HFF-Myc (cell line): ENCODE results near the gene SELENOO.

ENCODE experiments used
- DNase-seq: peaks from one replicate; pipeline ENCODE4 v3.0.0-alpha.2; 2011; ENCODE audit warnings: low read depth; ENCODE audit errors: extremely low read depth
- H3K4me3 ChIP-seq: replicated peaks from 2 replicates; pipeline ENCODE4 v1.5.1; 2011; ENCODE audit warnings: low read depth, mild to moderate bottlenecking, control low read depth, low read length
- TF ChIP-seq, protein P1 (sequence below): IDR thresholded peaks from 2 replicates; pipeline ENCODE4 v1.5.1; 2012; ENCODE audit warnings: mild to moderate bottlenecking, low read depth, low read length, control low read depth; ENCODE audit errors: missing control alignments

The SELENOO gene

DNA sequence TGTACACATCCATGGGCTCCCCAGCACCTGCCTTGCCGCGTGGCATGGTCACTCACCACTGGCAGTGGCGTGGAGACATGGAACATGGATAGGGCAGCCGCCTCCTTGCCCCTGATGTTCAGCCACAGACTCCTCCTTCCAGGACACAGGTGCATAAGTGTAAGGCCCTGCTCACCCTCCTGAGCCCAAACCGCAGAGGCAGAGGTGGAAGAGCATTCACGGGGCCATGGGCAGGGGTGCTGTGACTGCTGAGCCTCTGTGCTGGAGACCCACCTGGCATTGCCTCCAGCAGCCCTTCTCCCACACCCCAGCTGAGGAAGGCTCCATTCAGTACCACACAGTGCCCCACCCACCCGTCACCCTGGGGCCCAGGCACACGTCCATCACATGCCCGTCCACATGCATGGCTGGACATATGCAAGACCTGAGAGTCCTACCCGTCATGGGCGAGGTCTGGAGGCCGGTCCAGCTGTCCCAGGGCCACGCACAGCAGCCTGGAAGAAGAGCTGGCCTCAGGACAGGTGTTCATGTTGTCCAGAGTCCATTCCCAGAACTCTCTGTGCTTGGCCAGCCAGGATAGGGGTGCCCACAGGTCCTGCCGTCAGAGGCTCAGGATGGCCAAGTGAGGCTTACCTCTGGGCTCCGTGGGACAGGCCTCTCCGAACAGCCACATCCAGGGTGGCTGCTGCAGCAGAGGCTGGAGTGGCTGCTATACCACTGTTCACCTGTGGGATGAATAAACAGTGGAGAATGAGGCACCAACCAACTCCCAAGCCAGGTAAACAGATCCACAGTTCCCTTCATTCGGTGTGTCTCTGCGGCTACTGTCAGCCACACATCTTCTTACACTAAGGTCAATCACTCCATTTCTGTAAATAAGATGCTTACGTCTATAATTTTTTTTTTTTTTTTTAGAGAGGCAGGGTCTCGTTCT is 45.7 kb downstream of the SELENOO start:
- TF ChIP-seq, protein P1, sequence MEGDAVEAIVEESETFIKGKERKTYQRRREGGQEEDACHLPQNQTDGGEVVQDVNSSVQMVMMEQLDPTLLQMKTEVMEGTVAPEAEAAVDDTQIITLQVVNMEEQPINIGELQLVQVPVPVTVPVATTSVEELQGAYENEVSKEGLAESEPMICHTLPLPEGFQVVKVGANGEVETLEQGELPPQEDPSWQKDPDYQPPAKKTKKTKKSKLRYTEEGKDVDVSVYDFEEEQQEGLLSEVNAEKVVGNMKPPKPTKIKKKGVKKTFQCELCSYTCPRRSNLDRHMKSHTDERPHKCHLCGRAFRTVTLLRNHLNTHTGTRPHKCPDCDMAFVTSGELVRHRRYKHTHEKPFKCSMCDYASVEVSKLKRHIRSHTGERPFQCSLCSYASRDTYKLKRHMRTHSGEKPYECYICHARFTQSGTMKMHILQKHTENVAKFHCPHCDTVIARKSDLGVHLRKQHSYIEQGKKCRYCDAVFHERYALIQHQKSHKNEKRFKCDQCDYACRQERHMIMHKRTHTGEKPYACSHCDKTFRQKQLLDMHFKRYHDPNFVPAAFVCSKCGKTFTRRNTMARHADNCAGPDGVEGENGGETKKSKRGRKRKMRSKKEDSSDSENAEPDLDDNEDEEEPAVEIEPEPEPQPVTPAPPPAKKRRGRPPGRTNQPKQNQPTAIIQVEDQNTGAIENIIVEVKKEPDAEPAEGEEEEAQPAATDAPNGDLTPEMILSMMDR = no peak
- no peak for DNase-seq
- H3K4me3 ChIP-seq = peak overlapping the region; percentile 95

DNA sequence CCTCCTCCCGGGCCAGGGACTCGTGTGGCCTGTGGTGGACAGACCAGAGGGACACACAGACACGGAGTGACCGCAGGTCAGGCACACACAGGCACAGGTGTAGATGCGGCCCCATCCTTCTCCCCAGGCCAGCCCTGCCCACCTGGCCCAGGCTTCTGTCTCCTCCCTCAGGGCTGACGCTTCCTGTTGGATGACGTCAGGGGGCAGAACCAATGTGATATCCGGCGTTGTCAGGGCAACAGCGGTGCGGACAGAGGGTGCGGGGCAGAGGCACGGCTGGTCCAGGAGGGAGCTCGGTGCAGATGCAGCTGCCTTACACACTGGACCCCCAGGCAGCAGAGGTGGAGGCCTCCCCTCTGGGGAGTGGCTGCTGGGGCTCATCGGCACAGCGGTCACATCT is 46.9 kb downstream of the SELENOO start:
- TF ChIP-seq, protein P1 = no peak
- H3K4me3 ChIP-seq = no peak overlapping the region
- no peak for DNase-seq

DNA sequence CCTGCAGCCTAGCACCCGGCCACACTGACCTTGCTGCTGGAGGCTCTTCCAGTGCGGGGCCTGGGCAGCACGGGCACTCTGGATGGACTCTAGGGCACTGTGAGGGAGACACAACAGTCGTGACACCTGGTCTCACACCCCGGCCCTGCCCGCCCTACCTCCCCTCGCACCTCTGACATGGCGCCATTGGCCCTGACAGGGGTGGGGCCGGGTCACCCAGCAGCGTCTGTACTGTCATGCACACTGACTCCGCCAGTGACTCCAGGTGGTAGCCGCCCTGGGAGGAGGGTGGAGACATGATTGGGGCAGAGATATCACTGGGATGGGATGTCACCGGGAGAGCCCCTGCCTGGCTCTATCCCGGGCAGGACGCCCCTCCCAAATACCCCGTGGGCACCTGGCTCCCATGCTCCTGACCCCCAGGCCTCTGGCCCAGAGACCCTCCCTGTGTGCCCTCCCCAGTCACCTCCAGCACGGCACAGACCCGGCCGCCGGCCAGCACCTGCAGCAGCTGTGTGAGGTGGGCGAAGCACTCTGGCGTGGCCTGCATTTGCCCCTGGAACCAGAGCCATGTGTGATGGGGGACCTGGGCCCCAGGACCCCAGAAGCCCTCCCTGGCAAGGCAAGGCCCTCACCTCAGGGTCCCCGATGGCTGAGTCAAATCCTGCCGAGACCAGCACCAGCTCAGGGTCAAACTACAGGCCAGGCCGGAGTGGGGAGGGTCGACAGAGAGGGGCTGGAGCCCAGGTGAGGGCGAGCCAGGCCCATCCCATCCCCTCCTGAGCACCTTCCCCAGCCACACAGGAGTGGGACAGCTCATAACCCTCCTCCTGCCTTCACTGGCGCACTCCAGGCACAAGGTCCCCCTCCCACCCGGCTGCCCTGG is 47.6 kb downstream of the SELENOO start:
- DNase-seq = no peak
- H3K4me3 ChIP-seq = no peak overlapping the region
- TF ChIP-seq, protein P1 = no peak

DNA sequence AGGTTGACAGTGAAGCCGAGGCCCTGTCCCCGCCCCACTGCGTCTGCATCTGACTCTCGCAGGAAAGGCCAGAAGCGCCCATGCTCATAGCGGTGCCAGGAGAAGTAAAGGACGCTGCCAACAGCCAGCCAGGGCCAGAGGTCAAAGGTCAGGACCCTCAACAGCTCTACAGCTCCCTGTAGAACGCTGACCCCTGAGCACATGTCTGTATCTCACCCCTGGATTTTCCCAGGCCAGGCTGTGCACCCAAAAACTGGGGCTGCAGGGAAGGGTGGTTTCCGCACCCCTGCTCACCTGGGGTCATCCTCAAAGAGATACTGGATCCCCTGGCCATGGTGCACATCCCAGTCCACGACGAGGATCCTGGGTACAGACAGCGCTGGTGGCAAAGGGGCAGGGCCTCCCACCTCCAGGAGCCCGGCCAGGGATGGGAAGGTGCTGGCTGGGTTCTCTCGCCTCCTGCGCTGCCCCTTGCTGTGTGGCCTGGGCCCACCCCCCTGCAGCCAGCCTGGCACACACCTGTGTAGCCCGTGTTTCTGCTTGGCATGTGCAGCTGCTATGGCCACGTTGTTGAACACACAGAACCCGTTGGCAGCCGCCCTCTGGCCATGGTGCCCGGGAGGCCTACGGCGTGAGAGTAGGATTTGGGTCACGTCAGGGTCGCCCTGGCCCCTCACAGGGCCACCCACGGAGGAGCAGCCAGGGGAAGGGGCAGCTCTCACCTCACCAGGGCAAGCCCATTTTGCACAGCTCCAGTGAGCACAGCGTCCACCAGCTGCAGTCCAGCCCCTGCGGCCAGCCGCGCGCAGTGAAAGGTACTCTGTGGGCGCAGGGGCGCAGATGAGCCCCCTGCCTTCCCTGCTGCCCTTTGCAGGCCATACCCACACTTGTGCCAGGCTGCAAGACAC is 48.8 kb downstream of the SELENOO start:
- DNase-seq = no peak
- H3K4me3 ChIP-seq = peak overlapping the region; percentile 74
- TF ChIP-seq, protein P1 = no peak

DNA sequence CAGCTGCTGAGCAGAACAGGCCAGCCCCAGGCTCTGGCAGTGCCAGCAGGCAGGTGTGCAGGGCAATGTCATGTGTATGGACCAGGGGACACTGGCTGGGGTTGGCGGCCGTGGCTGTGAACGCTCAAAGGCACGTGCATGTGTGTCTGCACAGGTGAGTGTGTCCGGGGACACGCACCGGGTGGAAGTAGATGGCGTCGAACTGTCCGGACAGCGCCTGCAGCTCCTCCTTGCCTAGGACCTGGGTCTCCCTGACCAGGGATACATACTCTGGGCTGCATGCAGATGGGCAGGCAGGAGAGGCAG is 49.4 kb downstream of the SELENOO start:
- peak overlapping the region; percentile 74 for H3K4me3 ChIP-seq
- DNase-seq = no peak
- TF ChIP-seq, protein P1 = no peak
